Measurements from ENCODE around the gene CTRB2. TPM values are rescaled to one million over a fixed set of nuclear protein-coding genes. Genes with fewer than 3 reads are reported as not detected.

Gene CTRB2
- total and polyA plus RNA-seq, 3 donors from 2014 or later = 0.63 to 1.1 (median 0.69) TPM

DNA sequence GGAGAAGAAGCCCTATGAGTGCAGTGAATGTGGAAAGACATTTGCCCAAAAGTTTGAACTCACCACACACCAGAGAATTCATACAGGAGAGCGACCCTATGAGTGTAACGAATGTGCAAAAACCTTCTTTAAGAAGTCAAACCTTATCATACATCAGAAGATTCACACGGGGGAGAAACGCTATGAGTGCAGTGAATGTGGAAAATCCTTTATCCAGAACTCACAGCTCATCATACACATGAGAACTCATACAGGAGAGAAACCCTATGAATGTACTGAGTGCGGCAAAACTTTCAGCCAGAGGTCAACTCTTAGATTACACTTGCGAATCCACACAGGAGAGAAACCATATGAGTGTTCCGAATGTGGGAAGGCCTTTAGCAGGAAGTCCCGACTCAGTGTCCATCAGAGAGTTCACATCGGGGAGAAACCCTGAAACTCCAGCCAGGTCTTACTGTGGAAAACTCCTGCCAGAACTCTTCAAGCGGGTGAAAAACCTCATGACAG, 37.0 kb downstream of the CTRB2 start:
- Histone ChIP-seq H3K36me3 (ENCODE audit: low read depth, missing control alignments) (no peaks in the 10 kb centered on the region), H3K4me3 (no peak overlapping the region), H3K9me3 (no peaks in the 10 kb centered on the region), H3K27ac (no peak overlapping the region), H3K4me1 (no peaks in the 10 kb centered on the region), H3K27me3 (no peaks in the 10 kb centered on the region)
- no peak for DNase-seq
- WGBS, 2 donors = 91 to 98% methylated on average over 10 of the region's 10 CpGs
- TF ChIP-seq, protein P1, sequence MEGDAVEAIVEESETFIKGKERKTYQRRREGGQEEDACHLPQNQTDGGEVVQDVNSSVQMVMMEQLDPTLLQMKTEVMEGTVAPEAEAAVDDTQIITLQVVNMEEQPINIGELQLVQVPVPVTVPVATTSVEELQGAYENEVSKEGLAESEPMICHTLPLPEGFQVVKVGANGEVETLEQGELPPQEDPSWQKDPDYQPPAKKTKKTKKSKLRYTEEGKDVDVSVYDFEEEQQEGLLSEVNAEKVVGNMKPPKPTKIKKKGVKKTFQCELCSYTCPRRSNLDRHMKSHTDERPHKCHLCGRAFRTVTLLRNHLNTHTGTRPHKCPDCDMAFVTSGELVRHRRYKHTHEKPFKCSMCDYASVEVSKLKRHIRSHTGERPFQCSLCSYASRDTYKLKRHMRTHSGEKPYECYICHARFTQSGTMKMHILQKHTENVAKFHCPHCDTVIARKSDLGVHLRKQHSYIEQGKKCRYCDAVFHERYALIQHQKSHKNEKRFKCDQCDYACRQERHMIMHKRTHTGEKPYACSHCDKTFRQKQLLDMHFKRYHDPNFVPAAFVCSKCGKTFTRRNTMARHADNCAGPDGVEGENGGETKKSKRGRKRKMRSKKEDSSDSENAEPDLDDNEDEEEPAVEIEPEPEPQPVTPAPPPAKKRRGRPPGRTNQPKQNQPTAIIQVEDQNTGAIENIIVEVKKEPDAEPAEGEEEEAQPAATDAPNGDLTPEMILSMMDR (IDR thresholded peaks at IDR 0.05) = no peak
- TF ChIP-seq POLR2A (IDR thresholded peaks at IDR 0.05) = no peak
- intact Hi-C loops (cut with DNase I; ENCODE audit: low total_unique reads) = no loop called here

DNA sequence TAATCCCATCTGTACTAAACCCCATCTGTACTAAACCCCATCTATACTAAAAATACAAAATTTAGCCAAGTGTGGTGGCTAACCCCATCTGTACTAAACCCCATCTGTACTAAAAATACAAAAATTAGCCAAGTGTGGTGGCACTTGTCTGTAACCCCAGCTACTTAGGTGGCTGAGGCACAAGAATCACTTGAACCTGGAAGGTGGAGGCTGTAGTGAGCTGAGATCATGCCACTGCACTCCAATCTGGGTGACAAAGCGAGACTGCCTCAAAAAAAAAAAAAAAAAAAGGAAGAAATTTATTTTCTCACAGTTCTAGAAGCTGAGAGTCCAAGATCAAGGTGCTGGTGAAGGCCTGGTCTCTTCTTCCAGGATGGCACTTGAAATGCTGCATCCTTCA, 46.6 kb downstream of the CTRB2 start:
- Histone ChIP-seq H3K27me3 (no peaks in the 10 kb centered on the region), H3K4me1 (no peaks in the 10 kb centered on the region), H3K27ac (no peak overlapping the region), H3K9me3 (no peaks in the 10 kb centered on the region), H3K36me3 (ENCODE audit: low read depth, missing control alignments) (no peaks in the 10 kb centered on the region), H3K4me3 (no peak overlapping the region)
- intact Hi-C loops (cut with DNase I; ENCODE audit: low total_unique reads) = no loop called here
- TF ChIP-seq, protein P1 (IDR thresholded peaks at IDR 0.05) = no peak
- no peak for TF ChIP-seq POLR2A (IDR thresholded peaks at IDR 0.05)
- WGBS, 2 donors = 100% methylated on average over 1 of the region's 1 CpG
- DNase-seq = no peak

Other genes with a start within 250 kb of the CTRB2 start
- 10 to 100 TPM; 55.0 to 73.8 TPM for gene WDR59, start 222.0 kb downstream of the CTRB2 start, total RNA-seq
- 47.6 TPM for gene WDR59, start 222.0 kb downstream of the CTRB2 start, polyA plus RNA-seq (ENCODE audit: insufficient read depth, low read depth, low replicate concordance)
- gene ZNRF1, start 208.1 kb downstream of the CTRB2 start, total RNA-seq = 10 to 100 TPM; 90.4 to 93.0 TPM
- gene ZNRF1, start 208.1 kb downstream of the CTRB2 start, polyA plus RNA-seq (ENCODE audit: insufficient read depth, low read depth, low replicate concordance) = 51.8 TPM
- 10 to 100 TPM in 1 of 2 donors, 1 to 10 TPM in 1; 5.0 to 14.4 TPM for gene LDHD, start 90.4 kb downstream of the CTRB2 start, total RNA-seq
- gene LDHD, start 90.4 kb downstream of the CTRB2 start, polyA plus RNA-seq (ENCODE audit: insufficient read depth, low read depth, low replicate concordance) = 4.2 TPM
- 10 to 100 TPM; 12.3 to 14.6 TPM for gene ZFP1, start 58.6 kb downstream of the CTRB2 start, total RNA-seq
- gene ZFP1, start 58.6 kb downstream of the CTRB2 start, polyA plus RNA-seq (ENCODE audit: insufficient read depth, low read depth, low replicate concordance) = 14.0 TPM
- gene CTRB1, start 11.8 kb upstream of the CTRB2 start, total RNA-seq = 1 to 10 TPM in 1 of 2 donors, not detected in 1; 1.2 TPM
- gene CTRB1, start 11.8 kb upstream of the CTRB2 start, polyA plus RNA-seq (ENCODE audit: insufficient read depth, low read depth, low replicate concordance) = not detected
- gene BCAR1, start 44.5 kb upstream of the CTRB2 start, total RNA-seq = 100 to 1,000 TPM; 139 to 201 TPM
- 83.8 TPM for gene BCAR1, start 44.5 kb upstream of the CTRB2 start, polyA plus RNA-seq (ENCODE audit: insufficient read depth, low read depth, low replicate concordance)
- gene CFDP1, start 226.3 kb upstream of the CTRB2 start, total RNA-seq = 100 to 1,000 TPM; 111 to 133 TPM
- 127 TPM for gene CFDP1, start 226.3 kb upstream of the CTRB2 start, polyA plus RNA-seq (ENCODE audit: insufficient read depth, low read depth, low replicate concordance)